ENCODE data around the gene TMEM72. TPM values are rescaled to one million over a fixed set of nuclear protein-coding genes. Genes with fewer than 3 reads are reported as not detected.
A peak's percentile ranks its signal among the peaks of the same experiment; 100 is the strongest.
"Not testable (repeated sequence)": the region's sequence is repeated elsewhere in the genome, so short reads cannot be mapped to it uniquely, and the experiment has no call there.

TMEM72 gene
- polyA plus RNA-seq, 1 donor (not counting 4 experiments of a cell fraction or from before 2014, with no cell fraction given): not detected

GRCh38 chr10:44865289-44865671 lies 45.9 kb upstream of the TMEM72 start:
- H3K4me1 ChIP-seq (ENCODE audit: control insufficient read depth, extremely low read depth, insufficient read depth, low read length): peaks cover 4% of the 10 kb centered on the region
- DNase-seq (ENCODE audit: low read depth, low spot score): no peak
- H3K27me3 ChIP-seq (ENCODE audit: control insufficient read depth, extremely low read depth, insufficient read depth, low read length): peaks cover 27% of the 10 kb centered on the region
- H3K9me1 ChIP-seq (ENCODE audit: control insufficient read depth, extremely low read depth, insufficient read depth, low read length): no peaks in the 10 kb centered on the region
- peak overlapping the region; percentile 12 for H2AFZ ChIP-seq (ENCODE audit: control insufficient read depth, low read length)
- no peak for FAIRE-seq
- H3K27ac ChIP-seq (ENCODE audit: control insufficient read depth, insufficient read depth, low read length): no peak overlapping the region
- no peak overlapping the region for H3K4me3 ChIP-seq (ENCODE audit: control insufficient read depth in 2 of 3, extremely low read depth in 1 of 3, insufficient read depth in 2 of 3, low read depth in 1 of 3, low read length in 3 of 3)
- no peaks in the 10 kb centered on the region for H4K20me1 ChIP-seq (ENCODE audit: control insufficient read depth, extremely low read depth, insufficient read depth, low read length)
- dilution Hi-C loops (cut with MboI; ENCODE audit: extremely low pct_ligation_motif_present, low sequenced_read_pairs): no loop called here
- H3K79me2 ChIP-seq (ENCODE audit: control insufficient read depth, insufficient read depth, low read length): no peaks in the 10 kb centered on the region
- no peak for TF ChIP-seq CTCF (optimal IDR thresholded peaks at IDR 0.05 in 1 of 3, IDR thresholded peaks at IDR 0.05 in 1 of 3, conservative IDR thresholded peaks at IDR 0.05 in 1 of 3; ENCODE audit: extremely low read depth in 1 of 3, insufficient read depth in 2 of 3, low read length in 3 of 3)
- TF ChIP-seq EZH2 (IDR thresholded peaks at IDR 0.05; ENCODE audit: low read length): no peak
- peak overlapping the region; percentile 85 for H3K4me2 ChIP-seq (ENCODE audit: control insufficient read depth, extremely low read depth, insufficient read depth, low read depth, low read length)
- H3K9me3 ChIP-seq (ENCODE audit: control insufficient read depth, low read depth, low read length): no peaks in the 10 kb centered on the region
- no peaks in the 10 kb centered on the region for H3K36me3 ChIP-seq (ENCODE audit: control insufficient read depth in 2 of 2, extremely low read depth in 1 of 2, insufficient read depth in 2 of 2, low read length in 2 of 2)
- no peak overlapping the region for H3K9ac ChIP-seq (ENCODE audit: control insufficient read depth, extremely low read depth, insufficient read depth, low read length)

DNA sequence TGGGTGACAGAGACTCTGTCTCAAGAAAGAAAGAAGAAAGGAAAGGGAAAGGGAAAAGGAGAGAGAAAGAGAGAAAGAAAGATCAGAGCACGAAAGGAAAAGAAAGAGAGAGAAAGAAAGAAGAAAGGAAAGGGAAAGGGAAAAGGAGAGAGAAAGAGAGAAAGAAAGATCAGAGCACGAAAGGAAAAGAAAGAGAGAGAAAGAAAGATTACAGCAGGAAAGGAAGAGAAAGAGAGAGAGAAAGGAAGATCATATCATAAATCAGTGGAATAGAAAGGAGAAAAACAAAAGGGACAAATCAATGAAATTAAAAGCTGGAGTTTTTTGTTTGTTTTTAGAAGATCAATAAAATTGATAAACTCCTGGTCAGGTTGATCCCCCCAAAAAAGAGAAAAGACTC lies 44.8 kb upstream of the TMEM72 start:
- dilution Hi-C loops (cut with MboI; ENCODE audit: extremely low pct_ligation_motif_present, low sequenced_read_pairs); H3K9me3 ChIP-seq (ENCODE audit: control insufficient read depth, low read depth, low read length); H3K9ac ChIP-seq (ENCODE audit: control insufficient read depth, extremely low read depth, insufficient read depth, low read length); DNase-seq (ENCODE audit: low read depth, low spot score); H3K36me3 ChIP-seq (ENCODE audit: control insufficient read depth in 2 of 2, extremely low read depth in 1 of 2, insufficient read depth in 2 of 2, low read length in 2 of 2); H3K79me2 ChIP-seq (ENCODE audit: control insufficient read depth, insufficient read depth, low read length); H3K9me1 ChIP-seq (ENCODE audit: control insufficient read depth, extremely low read depth, insufficient read depth, low read length); H4K20me1 ChIP-seq (ENCODE audit: control insufficient read depth, extremely low read depth, insufficient read depth, low read length); FAIRE-seq; H3K4me1 ChIP-seq (ENCODE audit: control insufficient read depth, extremely low read depth, insufficient read depth, low read length); H3K4me3 ChIP-seq (ENCODE audit: control insufficient read depth in 2 of 3, extremely low read depth in 1 of 3, insufficient read depth in 2 of 3, low read depth in 1 of 3, low read length in 3 of 3); H3K27ac ChIP-seq (ENCODE audit: control insufficient read depth, insufficient read depth, low read length); H3K4me2 ChIP-seq (ENCODE audit: control insufficient read depth, extremely low read depth, insufficient read depth, low read depth, low read length); H2AFZ ChIP-seq (ENCODE audit: control insufficient read depth, low read length): not testable (repeated sequence)
- H3K27me3 ChIP-seq (ENCODE audit: control insufficient read depth, extremely low read depth, insufficient read depth, low read length): peaks cover 27% of the 10 kb centered on the region

- Histone ChIP-seq H3K4me3 (ENCODE audit: control insufficient read depth in 2 of 3, extremely low read depth in 1 of 3, insufficient read depth in 2 of 3, low read depth in 1 of 3, low read length in 3 of 3) (no peak overlapping the region), H3K4me1 (ENCODE audit: control insufficient read depth, extremely low read depth, insufficient read depth, low read length) (no peaks in the 10 kb centered on the region), H2AFZ (ENCODE audit: control insufficient read depth, low read length) (no peak overlapping the region), H3K9me1 (ENCODE audit: control insufficient read depth, extremely low read depth, insufficient read depth, low read length) (no peaks in the 10 kb centered on the region), H3K9ac (ENCODE audit: control insufficient read depth, extremely low read depth, insufficient read depth, low read length) (no peak overlapping the region), H3K4me2 (ENCODE audit: control insufficient read depth, extremely low read depth, insufficient read depth, low read depth, low read length) (no peak overlapping the region), H3K9me3 (ENCODE audit: control insufficient read depth, low read depth, low read length) (no peaks in the 10 kb centered on the region), H3K27ac (ENCODE audit: control insufficient read depth, insufficient read depth, low read length) (no peak overlapping the region), H4K20me1 (ENCODE audit: control insufficient read depth, extremely low read depth, insufficient read depth, low read length) (no peaks in the 10 kb centered on the region), H3K36me3 (ENCODE audit: control insufficient read depth in 2 of 2, extremely low read depth in 1 of 2, insufficient read depth in 2 of 2, low read length in 2 of 2) (no peaks in the 10 kb centered on the region), H3K79me2 (ENCODE audit: control insufficient read depth, insufficient read depth, low read length) (no peaks in the 10 kb centered on the region), H3K27me3 (ENCODE audit: control insufficient read depth, extremely low read depth, insufficient read depth, low read length) (peaks cover 6% of the 10 kb centered on the region)
- FAIRE-seq: no peak
- TF ChIP-seq CTCF (optimal IDR thresholded peaks at IDR 0.05 in 1 of 3, IDR thresholded peaks at IDR 0.05 in 1 of 3, conservative IDR thresholded peaks at IDR 0.05 in 1 of 3; ENCODE audit: extremely low read depth in 1 of 3, insufficient read depth in 2 of 3, low read length in 3 of 3) (no peak), EZH2 (IDR thresholded peaks at IDR 0.05; ENCODE audit: low read length) (no peak)
- DNase-seq (ENCODE audit: low read depth, low spot score): no peak
- dilution Hi-C loops (cut with MboI; ENCODE audit: extremely low pct_ligation_motif_present, low sequenced_read_pairs): no loop called here
Observed at GRCh38 chr10:44870031-44870430, 41.1 kb upstream of the TMEM72 start.
